H1 (cell line): Measurements from ENCODE around the gene HERC3. TPM values are rescaled to one million over a fixed set of nuclear protein-coding genes. Genes with fewer than 3 reads are reported as not detected.

Source experiments
- CTCF ChIA-PET: fragments of 300-600 bp; sonication (Branson Sonifier 250); formaldehyde crosslinking; loops from one replicate; lab custom pipeline; 2021; ENCODE audit not compliant: partially characterized antibody; lab: Charles Lee
- POLR2A ChIA-PET: fragments of 300-600 bp; sonication (Branson Sonifier 250); formaldehyde crosslinking; loops from one replicate; lab custom pipeline; 2021; ENCODE audit warnings: inconsistent platforms; ENCODE audit not compliant: partially characterized antibody; lab: Charles Lee
- DNase-seq, 2 experiments: peaks; one replicate each; pipeline versions ENCODE4 v3.0.0 to v3.0.0-alpha.2; 2010 to 2022; ENCODE audit warnings: low spot score in 2 of 2, low read depth in 1 of 2, mixed read lengths in 1 of 2
- FAIRE-seq: peaks from 2 replicates; lab custom pipeline; 2011; peaks lifted over from hg19 to GRCh38; lab: Jason Lieb, UNC
- H2AFZ ChIP-seq: 2 replicates; pipeline ENCODE4 v1.8.1; 2012; ENCODE audit warnings: low read length, inconsistent platforms
- H2AK5ac ChIP-seq: 2 replicates; pipeline ENCODE4 v1.6.1; 2013; ENCODE audit warnings: low read depth, low read length
- H2BK120ac ChIP-seq: replicated peaks from 2 replicates; pipeline ENCODE3; 2013; ENCODE audit warnings: low read depth, low read length, inconsistent platforms
- H2BK12ac ChIP-seq: 2 replicates; pipeline ENCODE4 v1.6.1; 2013; ENCODE audit warnings: low read depth, low read length
- H2BK15ac ChIP-seq: 2 replicates; pipeline ENCODE4 v1.6.1; 2013; ENCODE audit warnings: low read length
- H2BK20ac ChIP-seq: 2 replicates; pipeline ENCODE4 v1.6.1; 2013; ENCODE audit warnings: low read length
- H2BK5ac ChIP-seq: 2 replicates; pipeline ENCODE4 v1.6.1; 2013; ENCODE audit warnings: low read depth, low read length
- H3K14ac ChIP-seq: 2 replicates; pipeline ENCODE4 v1.6.1; 2013; ENCODE audit warnings: inconsistent platforms; ENCODE audit not compliant: insufficient read length
- H3K18ac ChIP-seq: 2 replicates; pipeline ENCODE4 v1.6.1; 2013; ENCODE audit warnings: low read length; ENCODE audit errors: extremely low read depth
- H3K23ac ChIP-seq: 2 replicates; pipeline ENCODE4 v1.6.1; 2013; ENCODE audit warnings: inconsistent platforms; ENCODE audit not compliant: insufficient read length
- H3K23me2 ChIP-seq: 2 replicates; pipeline ENCODE4 v1.6.1; 2013; ENCODE audit warnings: low read depth, low read length
- H3K27ac ChIP-seq: 2 replicates; pipeline ENCODE4 v1.6.1; 2011; ENCODE audit warnings: low read depth, low read length, inconsistent platforms
- H3K27me3 ChIP-seq, 4 experiments: replicated peaks in 1 of 4; 1 replicate in 1 of 4; 2 replicates in 3 of 4; pipeline versions ENCODE4 v1.6.1 to v1.8.1; 2011 to 2013; ENCODE audit warnings: low read length in 3 of 4, mild to moderate bottlenecking in 3 of 4, inconsistent platforms in 2 of 4, mixed read lengths in 2 of 4, moderate library complexity in 1 of 4; ENCODE audit not compliant: control insufficient read depth in 3 of 4, insufficient read depth in 3 of 4; ENCODE audit errors: extremely low read depth in 1 of 4
- H3K36me3 ChIP-seq, 4 experiments: 2 replicates each; pipeline versions ENCODE4 v1.6.1 to v1.8.1; 2011 to 2013; ENCODE audit warnings: mild to moderate bottlenecking in 4 of 4, low read length in 3 of 4, moderate library complexity in 2 of 4, control low read depth in 1 of 4, inconsistent platforms in 1 of 4; ENCODE audit not compliant: insufficient read depth in 4 of 4, control insufficient read depth in 2 of 4
- H3K4ac ChIP-seq: replicated peaks from 2 replicates; pipeline ENCODE3; 2013; ENCODE audit warnings: low read length, low read depth, mixed read lengths, inconsistent platforms; ENCODE audit not compliant: insufficient read length
- H3K4me1 ChIP-seq, 4 experiments: replicated peaks in 1 of 4; 1 replicate in 1 of 4; 2 replicates in 3 of 4; pipeline versions ENCODE4 v1.6.1 to v1.8.1; 2011 to 2013; ENCODE audit warnings: low read length in 3 of 4, inconsistent platforms in 2 of 4, mixed read lengths in 1 of 4; ENCODE audit not compliant: insufficient read depth in 4 of 4, control insufficient read depth in 3 of 4
- H3K4me2 ChIP-seq, 2 experiments: 2 replicates each; pipeline versions ENCODE4 v1.6.1 to v1.8.1; 2011 to 2013; ENCODE audit warnings: low read depth in 2 of 2, low read length in 2 of 2, control low read depth in 1 of 2, inconsistent platforms in 1 of 2, mild to moderate bottlenecking in 1 of 2; ENCODE audit not compliant: insufficient read depth in 1 of 2
- H3K4me3 ChIP-seq, 4 experiments: fragments of 200-600, 300-600 bp in 1 of 4; sonication (generic), shearing (Covaris generic), sonication (Bioruptor Twin) in 1 of 4; 2 replicates each; pipeline versions ENCODE4 v1.5.1 to v1.8.1; 2011 to 2016; ENCODE audit warnings: low read length in 4 of 4, low read depth in 3 of 4, control low read depth in 2 of 4, inconsistent platforms in 2 of 4, mild to moderate bottlenecking in 2 of 4, mixed read lengths in 1 of 4, moderate library complexity in 1 of 4; ENCODE audit not compliant: insufficient read depth in 2 of 4; ENCODE audit errors: extremely low read depth in 1 of 4
- H3K56ac ChIP-seq: replicated peaks from 2 replicates; pipeline ENCODE3; 2013; ENCODE audit warnings: low read depth, mild to moderate bottlenecking, mixed read lengths, low read length, inconsistent platforms; ENCODE audit not compliant: insufficient read length
- H3K79me1 ChIP-seq: 2 replicates; pipeline ENCODE4 v1.6.1; 2013; ENCODE audit warnings: low read depth, low read length, control low read depth
- H3K79me2 ChIP-seq, 2 experiments: 2 replicates each; pipeline versions ENCODE4 v1.6.1 to v1.8.1; 2012 to 2013; ENCODE audit warnings: low read length in 2 of 2, mild to moderate bottlenecking in 2 of 2, inconsistent platforms in 1 of 2; ENCODE audit not compliant: insufficient read depth in 2 of 2, control insufficient read depth in 1 of 2
- H3K9ac ChIP-seq, 4 experiments: replicated peaks in 1 of 4; 1 replicate in 1 of 4; 2 replicates in 3 of 4; pipeline versions ENCODE4 v1.6.1 to v1.8.1; 2011 to 2013; ENCODE audit warnings: low read depth in 3 of 4, low read length in 3 of 4, control low read depth in 2 of 4, mild to moderate bottlenecking in 2 of 4, moderate library complexity in 2 of 4, inconsistent platforms in 1 of 4; ENCODE audit errors: extremely low read depth in 1 of 4
- H3K9me3 ChIP-seq, 2 experiments: 2 replicates each; pipeline versions ENCODE4 v1.6.1 to v1.8.1; 2012 to 2013; ENCODE audit warnings: mild to moderate bottlenecking in 2 of 2, moderate library complexity in 2 of 2, control low read depth in 1 of 2, inconsistent platforms in 1 of 2, low read depth in 1 of 2, low read length in 1 of 2, mixed read lengths in 1 of 2; ENCODE audit not compliant: insufficient read depth in 2 of 2
- H4K20me1 ChIP-seq, 2 experiments: replicated peaks in 1 of 2; 2 replicates each; pipeline versions ENCODE3 to v1.8.1; 2011 to 2013; ENCODE audit warnings: inconsistent platforms in 2 of 2, low read length in 2 of 2, mild to moderate bottlenecking in 1 of 2; ENCODE audit not compliant: insufficient read depth in 2 of 2, control insufficient read depth in 1 of 2
- H4K5ac ChIP-seq: 2 replicates; pipeline ENCODE4 v1.6.1; 2013; ENCODE audit warnings: low read length, low read depth, mixed read lengths, inconsistent platforms; ENCODE audit not compliant: insufficient read length
- H4K8ac ChIP-seq: 2 replicates; pipeline ENCODE4 v1.8.0; 2013; ENCODE audit warnings: mild to moderate bottlenecking, moderate library complexity, low read length, inconsistent platforms; ENCODE audit not compliant: insufficient read depth; ENCODE audit errors: extremely low read depth
- H4K91ac ChIP-seq: replicated peaks from 2 replicates; pipeline ENCODE3; 2013; ENCODE audit warnings: low read length, mixed read lengths, inconsistent platforms; ENCODE audit not compliant: insufficient read length
- BACH1 ChIP-seq: IDR thresholded peaks from 2 replicates; pipeline ENCODE4 v1.6.1; 2012; ENCODE audit warnings: low read length, improper control_type of control experiment
- RAD21 ChIP-seq, 2 experiments: IDR thresholded peaks in 1 of 2; conservative IDR thresholded peaks in 1 of 2; 2 replicates each; pipeline ENCODE4 v1.6.1; 2011; ENCODE audit warnings: low read depth in 2 of 2, low read length in 2 of 2, improper control_type of control experiment in 1 of 2, inconsistent platforms in 1 of 2, mild to moderate bottlenecking in 1 of 2, moderate library complexity in 1 of 2
- WGBS, 2 experiments: shearing (Covaris generic) in 1 of 2; methylation state at CpG; one replicate each; pipeline versions ENCODE4 v1.1.6 to v1.1.7; 2013 to 2015; ENCODE audit warnings: low lambda C conversion rate in 2 of 2, mixed read lengths in 2 of 2, inconsistent platforms in 1 of 2, low coverage in 1 of 2, missing lambda C conversion rate in 1 of 2; ENCODE audit not compliant: insufficient replicate concordance in 2 of 2, insufficient coverage in 1 of 2, insufficient read length in 1 of 2; ENCODE audit errors: extremely low coverage in 1 of 2, missing lambda C conversion rate in 1 of 2; 5-methylcytosine and 5-hydroxymethylcytosine counted together
- polyA plus RNA-seq, 7 experiments: library from polyadenylated mRNA; depleted of rRNA in 3 of 7; stranded (reverse) in 5 of 7; unstranded in 2 of 7; fragments of >200 nt in 5 of 7; fragments of 200-250 nt in 2 of 7; gene quantifications; 1 replicate in 5 of 7; 2 replicates in 1 of 7; 4 replicates in 1 of 7; pipeline versions ENCODE4 v1.2.1 to v1.2.3, GENCODE V29; 2011 to 2013; ENCODE audit warnings: missing spikeins in 2 of 7, mixed read lengths in 2 of 7
- total RNA-seq: library from RNA; stranded (reverse); fragmentation: NEBNext Ultra II Directional; extraction: Animal tissue kit (Norgen Biotek cat#: 25700); gene quantifications from 2 replicates; pipeline ENCODE4 v1.2.1, GENCODE V29; 2021
- TF ChIP-seq, protein P1 (sequence below), 3 experiments: IDR thresholded peaks; 1 replicate in 2 of 3; 2 replicates in 1 of 3; pipeline versions ENCODE4 v1.5.1 to v1.6.1; 2011; ENCODE audit warnings: low read length in 3 of 3, mild to moderate bottlenecking in 3 of 3, inconsistent platforms in 2 of 3, low read depth in 1 of 3, moderate library complexity in 1 of 3; ENCODE audit not compliant: insufficient read depth in 1 of 3; ENCODE audit errors: control extremely low read depth in 1 of 3

The HERC3 gene
- total and polyA plus RNA-seq, 2 of the 8 experiments (the other 6 are each of a cell fraction or from before 2014, with no cell fraction given): 1.4 to 5.7 TPM

DNA sequence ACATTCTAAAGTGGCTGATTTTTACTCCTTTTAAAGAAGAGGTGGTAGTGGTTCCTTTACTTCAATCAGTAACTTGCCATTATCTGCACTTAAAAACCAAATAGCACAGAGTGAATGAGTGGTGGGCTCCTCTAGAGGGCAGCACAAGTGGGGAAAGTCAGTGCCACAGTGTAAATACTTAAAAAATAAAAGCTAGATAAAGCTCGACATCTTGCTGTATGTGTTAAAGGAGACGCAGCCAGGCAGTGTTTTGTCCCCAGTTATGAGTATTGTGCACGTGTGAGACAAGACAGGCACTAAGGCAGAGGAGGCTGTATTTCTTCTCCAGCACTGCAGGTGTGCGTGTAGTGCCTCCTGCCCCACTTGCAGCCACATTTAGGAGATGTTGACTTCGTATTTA, 80.7 kb downstream of the HERC3 start:
- Histone ChIP-seq H3K23ac (no peak overlapping the region), H3K27me3 (peaks cover 0 to 1% (median 0%) of the 10 kb centered on the region in 4 experiments; a peak in 1 of 7 replicates), H3K4ac (no peak overlapping the region), H3K36me3 (no peaks in the 10 kb centered on the region), H4K91ac (no peak overlapping the region), H2AFZ (peak overlapping the region; percentile 65; the same call in 1 of the 2 replicates), H3K4me1 (no peaks in the 10 kb centered on the region), H2BK20ac (no peak overlapping the region), H4K8ac (no peak overlapping the region), H3K14ac (no peak overlapping the region), H3K9me3 (no peaks in the 10 kb centered on the region), H3K27ac (no peak overlapping the region), H2BK12ac (no peak overlapping the region), H3K79me1 (no peaks in the 10 kb centered on the region), H3K4me2 (no peak overlapping the region), H3K9ac (no peak overlapping the region), H2AK5ac (no peak overlapping the region), H3K18ac (no peak overlapping the region), H4K20me1 (no peaks in the 10 kb centered on the region), H2BK15ac (no peak overlapping the region), H4K5ac (no peak overlapping the region), H2BK120ac (no peak overlapping the region), H3K4me3 (no peak overlapping the region), H3K56ac (no peak overlapping the region), H3K23me2 (no peaks in the 10 kb centered on the region), H3K79me2 (no peaks in the 10 kb centered on the region), H2BK5ac (no peak overlapping the region)
- FAIRE-seq (peak; percentile 45), DNase-seq (peak; percentile 23 to 55)
- POLR2A ChIA-PET: no interaction called here
- CTCF ChIA-PET: interaction anchor here (0.6 to 3.6 kb wide), 35 partner anchors 9 to 1688 kb away, joined by 3 to 29 read pairs (median 3); partner anchors contain the start of gene NAP1L5
- TF ChIP-seq, protein P1, sequence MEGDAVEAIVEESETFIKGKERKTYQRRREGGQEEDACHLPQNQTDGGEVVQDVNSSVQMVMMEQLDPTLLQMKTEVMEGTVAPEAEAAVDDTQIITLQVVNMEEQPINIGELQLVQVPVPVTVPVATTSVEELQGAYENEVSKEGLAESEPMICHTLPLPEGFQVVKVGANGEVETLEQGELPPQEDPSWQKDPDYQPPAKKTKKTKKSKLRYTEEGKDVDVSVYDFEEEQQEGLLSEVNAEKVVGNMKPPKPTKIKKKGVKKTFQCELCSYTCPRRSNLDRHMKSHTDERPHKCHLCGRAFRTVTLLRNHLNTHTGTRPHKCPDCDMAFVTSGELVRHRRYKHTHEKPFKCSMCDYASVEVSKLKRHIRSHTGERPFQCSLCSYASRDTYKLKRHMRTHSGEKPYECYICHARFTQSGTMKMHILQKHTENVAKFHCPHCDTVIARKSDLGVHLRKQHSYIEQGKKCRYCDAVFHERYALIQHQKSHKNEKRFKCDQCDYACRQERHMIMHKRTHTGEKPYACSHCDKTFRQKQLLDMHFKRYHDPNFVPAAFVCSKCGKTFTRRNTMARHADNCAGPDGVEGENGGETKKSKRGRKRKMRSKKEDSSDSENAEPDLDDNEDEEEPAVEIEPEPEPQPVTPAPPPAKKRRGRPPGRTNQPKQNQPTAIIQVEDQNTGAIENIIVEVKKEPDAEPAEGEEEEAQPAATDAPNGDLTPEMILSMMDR (IDR thresholded peaks at IDR 0.05; ENCODE audit: control extremely low read depth in 1 of 3, insufficient read depth in 1 of 3, low read depth in 1 of 3, low read length in 3 of 3): peak in 2 of 3 experiments; percentile 65 to 77; a peak in 3 of 4 replicates
- peak; percentile 57 to 73 for TF ChIP-seq RAD21 (IDR thresholded peaks at IDR 0.05 in 1 of 2, conservative IDR thresholded peaks at IDR 0.05 in 1 of 2; ENCODE audit: low read depth in 2 of 2, low read length in 2 of 2)
- no peak for TF ChIP-seq BACH1
- WGBS, 2 experiments: 42% methylated on average over 5 of the region's 5 CpGs; no CpG with 5 or more reads in 1 of the 2 experiments
